SU-DHL-6 (cell line): ENCODE data around the gene ARHGEF16.

Source experiments
- H2AFZ ChIP-seq: fragments of 200-600 bp; sonication (generic); 2 replicates; pipeline ENCODE4 v1.6.1; 2014; ENCODE audit warnings: low read depth, mild to moderate bottlenecking, moderate library complexity, mixed read lengths, antibody characterized with exemption, low read length; ENCODE audit not compliant: severe bottlenecking
- H3F3A ChIP-seq: fragments of 200-600 bp; shearing (Covaris generic); 2 replicates; pipeline ENCODE4 v1.6.0; 2016; ENCODE audit warnings: antibody characterized with exemption, mild to moderate bottlenecking; ENCODE audit not compliant: insufficient read depth
- H3K27ac ChIP-seq: fragments of 200-600 bp; sonication (generic); 2 replicates; pipeline ENCODE4 v1.5.1; 2016; ENCODE audit warnings: low read depth, mild to moderate bottlenecking, low read length, moderate library complexity, mixed read lengths
- H3K27me3 ChIP-seq: fragments of 200-600 bp; sonication (generic), shearing (Covaris generic); 2 replicates; pipeline ENCODE4 v1.6.0; 2014; ENCODE audit warnings: mild to moderate bottlenecking, low read length
- H3K36me3 ChIP-seq: fragments of 200-600 bp; sonication (generic); 2 replicates; pipeline ENCODE4 v1.6.1; 2014; ENCODE audit warnings: mild to moderate bottlenecking, low read length, mixed read lengths
- H3K4me2 ChIP-seq: fragments of 300-600, 200-600 bp; shearing (Covaris generic), sonication (generic); 2 replicates; pipeline ENCODE4 v1.6.0; 2014; ENCODE audit warnings: low read length, low read depth, mild to moderate bottlenecking; ENCODE audit not compliant: poor library complexity, severe bottlenecking
- H3K4me3 ChIP-seq: fragments of 200-600 bp; sonication (generic); 2 replicates; pipeline ENCODE4 v1.5.1; 2014; ENCODE audit warnings: antibody characterized with exemption, low read length, mild to moderate bottlenecking, mixed read lengths; ENCODE audit not compliant: insufficient read depth, poor library complexity, severe bottlenecking
- H3K79me2 ChIP-seq: fragments of 200-600 bp; sonication (generic); 2 replicates; pipeline ENCODE4 v1.6.1; 2014; ENCODE audit warnings: mild to moderate bottlenecking, low read length, moderate library complexity; ENCODE audit not compliant: insufficient read depth
- H3K9ac ChIP-seq: fragments of 200-600 bp; sonication (generic); 2 replicates; pipeline ENCODE4 v1.7.0; 2014; ENCODE audit warnings: mild to moderate bottlenecking, low read length
- H3K9me2 ChIP-seq: fragments of 200-600 bp; sonication (generic); replicated peaks from 2 replicates; pipeline ENCODE4 v1.6.1; 2014; ENCODE audit warnings: low read length; ENCODE audit not compliant: insufficient read depth
- H3K9me3 ChIP-seq: fragments of 200-600 bp; sonication (generic); 2 replicates; pipeline ENCODE4 v1.6.1; 2014; ENCODE audit warnings: low read length, mixed read lengths; ENCODE audit not compliant: insufficient read depth
- H4K20me1 ChIP-seq: fragments of 200-600 bp; sonication (generic); 2 replicates; pipeline ENCODE4 v1.6.1; 2014; ENCODE audit warnings: low read depth, mild to moderate bottlenecking, antibody characterized with exemption, low read length, moderate library complexity, mixed read lengths
- CTCF ChIP-seq: fragments of 200-600 bp; sonication (generic); IDR thresholded peaks from one replicate; pipeline ENCODE4 v1.5.1; 2017; ENCODE audit warnings: antibody characterized with exemption, mild to moderate bottlenecking, low read length, moderate library complexity; ENCODE audit not compliant: insufficient read depth, poor library complexity, severe bottlenecking
- EZH2phosphoT487 ChIP-seq: fragments of 200-600 bp; sonication (generic), shearing (Covaris generic); conservative IDR thresholded peaks from 2 replicates; pipeline ENCODE4 v1.6.1; 2018; ENCODE audit warnings: mild to moderate bottlenecking, antibody characterized with exemption, low read length, moderate library complexity, mixed read lengths

Gene ARHGEF16

GRCh38 chr1:3432306-3432705, 22.2 kb upstream of the ARHGEF16 start:
- TF ChIP-seq EZH2phosphoT487 = no peak
- TF ChIP-seq CTCF = no peak
- no peaks in the 10 kb centered on the region for H3K9me3 ChIP-seq
- H3K36me3 ChIP-seq = no peaks in the 10 kb centered on the region
- H3F3A ChIP-seq = no peaks in the 10 kb centered on the region
- no peaks in the 10 kb centered on the region for H3K9me2 ChIP-seq
- no peaks in the 10 kb centered on the region for H3K27me3 ChIP-seq
- no peak overlapping the region for H3K4me2 ChIP-seq
- no peak overlapping the region for H3K9ac ChIP-seq
- no peak overlapping the region for H3K27ac ChIP-seq
- H3K4me3 ChIP-seq = no peak overlapping the region
- H3K79me2 ChIP-seq = no peaks in the 10 kb centered on the region
- no peaks in the 10 kb centered on the region for H4K20me1 ChIP-seq
- no peak overlapping the region for H2AFZ ChIP-seq

- no peak for TF ChIP-seq EZH2phosphoT487
- no peak for TF ChIP-seq CTCF
- no peak overlapping the region for H3K9ac ChIP-seq
- no peak overlapping the region for H3K4me3 ChIP-seq
- no peaks in the 10 kb centered on the region for H3K9me3 ChIP-seq
- H4K20me1 ChIP-seq = no peaks in the 10 kb centered on the region
- no peak overlapping the region for H3K4me2 ChIP-seq
- H3K27me3 ChIP-seq = no peaks in the 10 kb centered on the region
- no peak overlapping the region for H3K27ac ChIP-seq
- H3K79me2 ChIP-seq = no peaks in the 10 kb centered on the region
- no peaks in the 10 kb centered on the region for H3F3A ChIP-seq
- H2AFZ ChIP-seq = no peak overlapping the region
- no peaks in the 10 kb centered on the region for H3K9me2 ChIP-seq
- H3K36me3 ChIP-seq = no peaks in the 10 kb centered on the region
Measured at GRCh38 chr1:3433076-3433475, 21.4 kb upstream of the ARHGEF16 start.

- no peaks in the 10 kb centered on the region for H3K27me3 ChIP-seq
- TF ChIP-seq EZH2phosphoT487 (no peak), CTCF (no peak)
- no peak overlapping the region for H2AFZ ChIP-seq
- H3K9ac ChIP-seq = no peak overlapping the region
- H4K20me1 ChIP-seq = no peaks in the 10 kb centered on the region
- H3K9me3 ChIP-seq = no peaks in the 10 kb centered on the region
- no peaks in the 10 kb centered on the region for H3K79me2 ChIP-seq
- H3K4me2 ChIP-seq = no peak overlapping the region
- H3K27ac ChIP-seq = no peak overlapping the region
- H3F3A ChIP-seq = no peaks in the 10 kb centered on the region
- no peaks in the 10 kb centered on the region for H3K9me2 ChIP-seq
- no peaks in the 10 kb centered on the region for H3K36me3 ChIP-seq
- no peak overlapping the region for H3K4me3 ChIP-seq
Measured at GRCh38 chr1:3433596-3434320, 20.7 kb upstream of the ARHGEF16 start.
